ENCODE measurements around the gene NSMCE4A. TPM values are rescaled to one million over a fixed set of nuclear protein-coding genes. Genes with fewer than 3 reads are reported as not detected.
"Not testable (repeated sequence)": the region's sequence is repeated elsewhere in the genome, so short reads cannot be mapped to it uniquely, and the experiment has no call there.

The NSMCE4A gene
- total RNA-seq, 1 donor from 2014 or later: 31.3 TPM

DNA sequence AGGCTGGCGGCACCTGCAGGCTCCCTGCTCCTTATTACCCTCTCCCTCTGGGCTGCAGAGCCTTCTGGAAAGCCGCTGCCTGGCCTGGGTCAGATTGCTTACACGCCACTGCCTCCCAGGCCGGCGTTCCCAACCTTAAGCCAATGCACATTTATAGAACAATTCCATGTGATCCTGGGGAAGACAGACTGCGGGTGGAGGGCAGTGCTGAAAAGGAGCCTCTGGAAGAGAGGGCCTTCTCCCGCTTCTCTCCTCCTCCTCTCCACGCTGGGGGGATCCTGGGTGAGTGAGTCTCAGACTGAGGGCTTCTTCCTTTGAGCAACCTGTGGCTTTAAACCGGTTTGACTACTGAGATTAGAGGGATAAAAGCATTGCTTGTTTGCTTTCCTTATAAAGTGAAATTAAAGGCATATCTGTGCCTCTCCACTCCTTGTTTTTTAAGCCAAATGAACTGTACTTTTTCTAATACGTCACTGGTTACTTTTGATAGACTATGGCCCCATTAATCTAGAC, 19.5 kb upstream of the NSMCE4A start:
- Histone ChIP-seq H3K27ac (ENCODE audit: low read depth, low read length) (peak overlapping the region; percentile 94), H3K4me3 (ENCODE audit: low read length in 3 of 3) (peak overlapping the region; percentile 62 to 88 (median 78)), H3K9me3 (ENCODE audit: control insufficient read depth in 3 of 3, low read length in 3 of 3) (no peaks in the 10 kb centered on the region), H3K36me3 (ENCODE audit: control insufficient read depth in 3 of 3, insufficient read depth in 3 of 3, low read length in 3 of 3) (no peaks in the 10 kb centered on the region), H3K4me1 (ENCODE audit: control insufficient read depth in 3 of 3, insufficient read depth in 3 of 3, low read length in 3 of 3) (peaks cover 35 to 42% (median 40%) of the 10 kb centered on the region in 3 donors), H3K27me3 (ENCODE audit: control insufficient read depth in 3 of 3, insufficient read depth in 3 of 3, low read length in 3 of 3) (no peaks in the 10 kb centered on the region), H3K9ac (ENCODE audit: low read depth in 1 of 3, low read length in 3 of 3) (peak overlapping the region; percentile 74 to 93 (median 92))

DNA sequence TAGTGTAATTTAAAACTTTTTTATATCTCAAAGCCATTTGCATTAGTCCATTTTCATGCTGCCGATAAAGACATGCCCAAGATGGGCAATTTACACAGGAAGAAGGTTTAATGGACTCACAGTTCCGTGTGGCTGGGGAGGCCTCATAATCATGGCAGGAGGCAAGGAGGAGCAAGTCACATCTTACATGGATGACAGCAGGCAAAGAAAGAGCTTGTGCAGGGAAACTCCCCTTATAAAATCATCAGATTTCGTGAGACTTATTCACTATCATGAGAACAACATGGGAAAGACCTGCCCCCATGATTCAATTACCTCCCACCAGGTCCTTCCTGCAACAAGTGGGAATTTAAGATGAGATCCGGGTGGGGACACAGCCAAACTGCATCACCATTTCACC, 16.7 kb upstream of the NSMCE4A start:
- H3K27me3 ChIP-seq (ENCODE audit: control insufficient read depth in 3 of 3, insufficient read depth in 3 of 3, low read length in 3 of 3); H3K36me3 ChIP-seq (ENCODE audit: control insufficient read depth in 3 of 3, insufficient read depth in 3 of 3, low read length in 3 of 3); H3K9me3 ChIP-seq (ENCODE audit: control insufficient read depth in 3 of 3, low read length in 3 of 3); H3K9ac ChIP-seq (ENCODE audit: low read depth in 1 of 3, low read length in 3 of 3); H3K27ac ChIP-seq (ENCODE audit: low read depth, low read length); H3K4me3 ChIP-seq (ENCODE audit: low read length in 3 of 3): not testable (repeated sequence)
- peaks cover 15 to 35% (median 28%) of the 10 kb centered on the region in 3 donors for H3K4me1 ChIP-seq (ENCODE audit: control insufficient read depth in 3 of 3, insufficient read depth in 3 of 3, low read length in 3 of 3)

DNA sequence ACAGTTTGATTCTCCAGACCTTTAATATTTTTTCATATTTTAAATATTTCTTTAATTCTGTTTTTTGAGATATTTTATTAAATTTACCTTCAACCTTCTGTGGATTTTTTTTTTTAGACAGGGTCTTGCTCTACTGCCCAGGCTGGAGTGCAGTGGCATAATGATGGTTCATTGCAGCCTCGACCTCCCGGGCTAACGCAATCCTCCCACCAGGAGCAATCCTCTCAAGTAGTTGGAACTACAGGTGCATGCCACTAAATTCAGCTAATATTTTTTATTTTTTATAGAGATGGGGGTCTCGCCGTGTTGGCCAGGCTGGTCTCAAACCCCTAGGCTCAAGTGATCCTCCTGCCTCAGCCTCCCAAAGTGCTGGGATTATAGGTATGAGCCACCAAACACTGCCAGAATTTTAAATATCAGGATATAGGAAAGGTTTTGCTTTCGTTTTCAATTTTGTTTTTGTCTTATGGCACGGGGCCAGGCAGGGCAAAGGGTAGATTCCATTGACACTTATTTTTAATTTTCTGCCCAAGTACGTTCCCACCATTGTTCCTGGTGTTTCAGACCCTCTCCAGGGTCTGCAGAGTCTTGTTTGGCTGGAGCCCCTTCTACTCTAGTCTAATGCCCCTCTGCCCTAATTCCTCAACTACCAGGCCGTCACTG, 15.1 kb upstream of the NSMCE4A start:
- no peaks in the 10 kb centered on the region for H3K9me3 ChIP-seq (ENCODE audit: control insufficient read depth in 3 of 3, low read length in 3 of 3)
- peaks cover 8 to 27% (median 21%) of the 10 kb centered on the region in 3 donors for H3K4me1 ChIP-seq (ENCODE audit: control insufficient read depth in 3 of 3, insufficient read depth in 3 of 3, low read length in 3 of 3)
- no peaks in the 10 kb centered on the region for H3K36me3 ChIP-seq (ENCODE audit: control insufficient read depth in 3 of 3, insufficient read depth in 3 of 3, low read length in 3 of 3)
- H3K27me3 ChIP-seq (ENCODE audit: control insufficient read depth in 3 of 3, insufficient read depth in 3 of 3, low read length in 3 of 3): no peaks in the 10 kb centered on the region
- H3K4me3 ChIP-seq (ENCODE audit: low read length in 3 of 3): no peak overlapping the region
- peak overlapping the region; percentile 39 for H3K27ac ChIP-seq (ENCODE audit: low read depth, low read length)
- H3K9ac ChIP-seq (ENCODE audit: low read depth in 1 of 3, low read length in 3 of 3): no peak overlapping the region

DNA sequence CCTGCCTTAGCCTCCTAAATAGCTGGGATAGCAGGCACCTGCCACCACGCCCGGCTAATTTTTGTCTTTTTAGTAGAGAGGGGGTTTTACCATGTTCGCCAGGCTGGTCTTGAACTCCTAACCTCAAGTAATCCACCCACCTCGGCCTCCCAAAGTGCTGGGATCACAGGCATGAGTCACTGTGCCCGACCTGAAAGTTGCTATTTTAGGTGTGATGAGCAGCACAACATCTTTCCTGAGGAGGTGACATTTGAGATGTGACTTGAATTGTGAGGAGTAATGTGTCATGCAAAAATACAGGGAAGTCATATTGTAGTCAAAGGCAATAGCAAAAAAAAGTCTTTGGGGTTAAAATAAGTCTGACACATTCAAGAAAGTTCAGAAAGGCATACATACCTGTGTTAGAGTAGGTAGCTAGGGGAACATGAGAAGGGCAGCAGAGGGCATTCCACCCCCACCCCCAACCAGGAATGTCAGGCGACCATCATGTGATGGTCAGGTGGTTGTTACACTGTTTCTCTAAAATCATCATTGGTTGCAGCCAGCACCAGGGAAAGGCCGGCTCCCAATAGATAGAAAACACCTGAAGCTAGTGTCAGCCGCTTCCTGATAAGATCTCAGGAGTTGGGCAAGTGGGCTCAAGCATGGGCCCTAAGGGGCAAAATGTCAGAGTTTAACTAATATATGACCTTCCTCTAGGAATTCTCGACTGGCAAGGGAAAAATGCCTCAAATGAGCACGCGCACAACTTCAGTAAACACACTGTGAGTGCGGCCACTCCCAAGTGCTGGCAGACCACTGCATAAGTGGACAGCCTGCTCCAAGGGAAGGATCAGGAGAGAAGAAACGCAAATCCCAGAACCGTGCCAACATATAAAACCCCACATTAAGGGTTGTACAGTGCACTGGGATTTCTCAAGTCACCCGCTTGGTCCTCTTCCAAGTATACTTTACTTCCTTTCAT, 13.6 kb upstream of the NSMCE4A start, which contains the start of gene TACC2:
TSS of gene TACC2 (plus strand) at position 803 of the 964 bp plus-strand sequence. CDS start 32,819 bp downstream, outside the sequence.
- Histone ChIP-seq H3K27ac (ENCODE audit: low read depth, low read length) (peak within 1 kb of the TSS; percentile 72), H3K27me3 (ENCODE audit: control insufficient read depth in 3 of 3, insufficient read depth in 3 of 3, low read length in 3 of 3) (no peaks in the 10 kb centered on the region), H3K4me3 (ENCODE audit: low read length in 3 of 3) (no peak within 1 kb of the TSS)

DNA sequence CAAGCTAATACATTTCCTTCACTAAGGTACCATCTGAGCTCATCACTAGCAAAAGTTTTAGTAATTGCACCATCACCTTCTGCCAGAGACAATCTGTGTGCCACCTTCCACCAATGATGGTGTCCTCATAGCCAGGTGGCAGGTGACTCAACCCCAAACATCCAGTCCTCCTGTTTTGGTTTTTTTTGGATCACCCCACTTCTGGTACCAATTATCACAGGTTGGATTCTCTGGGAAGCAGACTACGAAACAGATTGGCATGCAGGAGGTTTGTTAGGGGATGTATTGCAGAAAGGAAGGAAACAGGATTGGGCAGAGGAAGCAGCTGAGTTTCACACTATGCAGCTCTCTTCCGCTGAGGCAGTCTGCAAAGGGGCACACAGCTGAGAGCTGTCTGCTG, 9.4 kb upstream of the NSMCE4A start:
- Histone ChIP-seq H3K9me3 (ENCODE audit: control insufficient read depth in 3 of 3, low read length in 3 of 3) (peaks cover 4 to 6% (median 5%) of the 10 kb centered on the region in 3 donors), H3K36me3 (ENCODE audit: control insufficient read depth in 3 of 3, insufficient read depth in 3 of 3, low read length in 3 of 3) (no peaks in the 10 kb centered on the region), H3K9ac (ENCODE audit: low read depth in 1 of 3, low read length in 3 of 3) (no peak overlapping the region), H3K4me1 (ENCODE audit: control insufficient read depth in 3 of 3, insufficient read depth in 3 of 3, low read length in 3 of 3) (peaks cover 0 to 15% (median 13%) of the 10 kb centered on the region in 3 donors), H3K27ac (ENCODE audit: low read depth, low read length) (no peak overlapping the region), H3K4me3 (ENCODE audit: low read length in 3 of 3) (peak overlapping the region in 1 of 3 donors; percentile 24), H3K27me3 (ENCODE audit: control insufficient read depth in 3 of 3, insufficient read depth in 3 of 3, low read length in 3 of 3) (no peaks in the 10 kb centered on the region)

More for the DNA sequence above, 13.6 kb upstream of the NSMCE4A start, which contains the start of gene TACC2:
- peaks cover 2 to 17% (median 15%) of the 10 kb centered on the region in 3 donors for H3K4me1 ChIP-seq (ENCODE audit: control insufficient read depth in 3 of 3, insufficient read depth in 3 of 3, low read length in 3 of 3)
- H3K36me3 ChIP-seq (ENCODE audit: control insufficient read depth in 3 of 3, insufficient read depth in 3 of 3, low read length in 3 of 3): no peaks in the 10 kb centered on the region
- no peak within 1 kb of the TSS for H3K9ac ChIP-seq (ENCODE audit: low read depth in 1 of 3, low read length in 3 of 3)
- peaks cover 4 to 6% (median 5%) of the 10 kb centered on the region in 3 donors for H3K9me3 ChIP-seq (ENCODE audit: control insufficient read depth in 3 of 3, low read length in 3 of 3)

DNA sequence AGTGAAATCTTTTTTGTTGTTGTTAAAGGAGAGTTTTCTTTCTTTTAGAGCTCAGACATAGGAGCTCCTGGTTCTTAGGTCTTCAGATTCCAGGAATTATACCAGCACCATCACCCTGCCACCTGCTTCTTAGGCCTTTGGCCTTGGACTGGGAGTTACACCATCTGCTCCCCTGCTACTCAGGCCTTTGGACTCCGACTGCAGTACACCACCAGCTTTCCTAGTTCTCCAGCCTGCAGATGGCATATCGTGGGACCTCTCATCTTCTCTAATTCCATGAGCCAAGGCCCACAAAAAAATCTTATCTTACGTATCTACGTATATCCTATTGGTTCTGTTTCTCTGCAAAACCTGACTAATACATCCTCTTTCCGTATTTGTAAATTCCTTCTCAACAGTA, 8.8 kb upstream of the NSMCE4A start:
- Histone ChIP-seq H3K27me3 (ENCODE audit: control insufficient read depth in 3 of 3, insufficient read depth in 3 of 3, low read length in 3 of 3) (no peaks in the 10 kb centered on the region), H3K9ac (ENCODE audit: low read depth in 1 of 3, low read length in 3 of 3) (no peak overlapping the region)

DNA sequence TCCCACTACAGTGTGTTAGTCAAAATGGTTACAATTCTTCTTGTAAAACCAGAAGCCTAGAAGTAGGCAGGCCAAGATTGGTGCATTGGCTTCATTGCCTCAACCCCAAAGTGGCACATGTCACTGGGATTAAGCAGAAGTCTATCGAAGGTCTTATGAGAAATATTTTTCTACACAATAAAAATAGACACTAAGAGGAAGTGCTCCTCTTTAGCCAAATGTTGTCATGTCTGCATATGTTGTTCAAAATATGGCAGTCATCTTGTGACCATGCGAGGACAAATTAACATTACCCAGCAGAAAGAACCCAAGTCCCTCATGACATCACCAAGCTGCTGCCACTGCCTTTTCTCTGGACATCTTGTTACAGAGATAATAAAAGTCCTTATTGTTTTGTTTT, 6.3 kb upstream of the NSMCE4A start:
- no peak overlapping the region for H3K4me3 ChIP-seq (ENCODE audit: low read length in 3 of 3)
- no peaks in the 10 kb centered on the region for H3K27me3 ChIP-seq (ENCODE audit: control insufficient read depth in 3 of 3, insufficient read depth in 3 of 3, low read length in 3 of 3)

More for the DNA sequence above, 8.8 kb upstream of the NSMCE4A start:
- Histone ChIP-seq H3K27ac (ENCODE audit: low read depth, low read length) (no peak overlapping the region), H3K36me3 (ENCODE audit: control insufficient read depth in 3 of 3, insufficient read depth in 3 of 3, low read length in 3 of 3) (no peaks in the 10 kb centered on the region), H3K4me3 (ENCODE audit: low read length in 3 of 3) (no peak overlapping the region), H3K9me3 (ENCODE audit: control insufficient read depth in 3 of 3, low read length in 3 of 3) (peaks cover 4 to 6% (median 5%) of the 10 kb centered on the region in 3 donors), H3K4me1 (ENCODE audit: control insufficient read depth in 3 of 3, insufficient read depth in 3 of 3, low read length in 3 of 3) (peaks cover 0 to 11% (median 10%) of the 10 kb centered on the region in 3 donors)

DNA sequence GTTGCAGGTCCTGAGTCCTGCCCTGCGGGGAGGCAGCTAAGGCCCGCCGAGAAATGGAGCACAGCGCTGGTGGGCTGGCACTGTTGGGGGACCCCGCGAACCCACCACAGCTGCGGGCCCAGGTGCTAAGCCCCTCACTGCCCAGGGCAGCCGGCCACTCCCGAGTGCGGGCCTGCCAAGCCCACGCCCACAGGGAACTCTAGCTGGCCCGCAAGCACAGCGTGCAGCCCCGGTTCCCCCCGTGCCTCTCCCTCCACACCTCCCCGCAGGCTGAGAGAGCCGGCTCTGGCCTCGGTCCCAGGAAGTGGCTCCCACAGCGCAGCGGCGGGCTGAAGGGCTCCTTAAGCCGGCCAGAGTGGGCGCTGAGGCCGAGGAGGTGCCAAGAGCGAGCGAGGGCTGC, 3.5 kb upstream of the NSMCE4A start:
- no peaks in the 10 kb centered on the region for H3K9me3 ChIP-seq (ENCODE audit: control insufficient read depth in 3 of 3, low read length in 3 of 3)
- H3K27me3 ChIP-seq (ENCODE audit: control insufficient read depth in 3 of 3, insufficient read depth in 3 of 3, low read length in 3 of 3): no peaks in the 10 kb centered on the region
- no peak overlapping the region for H3K27ac ChIP-seq (ENCODE audit: low read depth, low read length)
- H3K4me3 ChIP-seq (ENCODE audit: low read length in 3 of 3): no peak overlapping the region
- no peaks in the 10 kb centered on the region for H3K36me3 ChIP-seq (ENCODE audit: control insufficient read depth in 3 of 3, insufficient read depth in 3 of 3, low read length in 3 of 3)
- no peak overlapping the region for H3K9ac ChIP-seq (ENCODE audit: low read depth in 1 of 3, low read length in 3 of 3)
- H3K4me1 ChIP-seq (ENCODE audit: control insufficient read depth in 3 of 3, insufficient read depth in 3 of 3, low read length in 3 of 3): peaks cover 10 to 12% (median 10%) of the 10 kb centered on the region in 3 donors

More for the DNA sequence above, 6.3 kb upstream of the NSMCE4A start:
- no peak overlapping the region for H3K27ac ChIP-seq (ENCODE audit: low read depth, low read length)
- H3K36me3 ChIP-seq (ENCODE audit: control insufficient read depth in 3 of 3, insufficient read depth in 3 of 3, low read length in 3 of 3): no peaks in the 10 kb centered on the region
- H3K9ac ChIP-seq (ENCODE audit: low read depth in 1 of 3, low read length in 3 of 3): no peak overlapping the region
- peaks cover 4 to 6% (median 5%) of the 10 kb centered on the region in 3 donors for H3K9me3 ChIP-seq (ENCODE audit: control insufficient read depth in 3 of 3, low read length in 3 of 3)
- H3K4me1 ChIP-seq (ENCODE audit: control insufficient read depth in 3 of 3, insufficient read depth in 3 of 3, low read length in 3 of 3): no peaks in the 10 kb centered on the region

DNA sequence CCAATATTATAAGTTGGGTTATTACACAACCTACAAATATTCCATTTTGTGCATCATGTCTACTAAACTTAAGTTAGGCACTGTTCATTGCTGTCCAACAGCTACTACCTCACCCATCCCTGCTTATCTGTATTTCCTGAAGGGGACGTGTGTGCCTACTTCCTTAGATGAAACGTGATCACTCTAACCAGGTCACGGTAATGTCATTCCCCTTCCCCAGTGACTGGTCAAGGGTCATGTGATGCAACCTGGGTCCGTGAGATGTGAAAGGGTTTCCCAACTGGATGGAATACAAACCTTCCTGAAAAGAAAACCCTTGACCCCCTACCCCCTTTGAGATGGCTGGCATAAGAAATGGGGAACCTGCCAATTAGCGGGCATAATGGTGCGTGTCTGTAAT, 1.6 kb upstream of the NSMCE4A start:
- no peak overlapping the region for H3K27ac ChIP-seq (ENCODE audit: low read depth, low read length)
- no peak overlapping the region for H3K4me3 ChIP-seq (ENCODE audit: low read length in 3 of 3)
- H3K9me3 ChIP-seq (ENCODE audit: control insufficient read depth in 3 of 3, low read length in 3 of 3): no peaks in the 10 kb centered on the region
- no peak overlapping the region for H3K9ac ChIP-seq (ENCODE audit: low read depth in 1 of 3, low read length in 3 of 3)
- H3K27me3 ChIP-seq (ENCODE audit: control insufficient read depth in 3 of 3, insufficient read depth in 3 of 3, low read length in 3 of 3): no peaks in the 10 kb centered on the region
- H3K36me3 ChIP-seq (ENCODE audit: control insufficient read depth in 3 of 3, insufficient read depth in 3 of 3, low read length in 3 of 3): peaks cover 0 to 5% (median 0%) of the 10 kb centered on the region in 3 donors
- H3K4me1 ChIP-seq (ENCODE audit: control insufficient read depth in 3 of 3, insufficient read depth in 3 of 3, low read length in 3 of 3): peaks cover 14 to 15% (median 15%) of the 10 kb centered on the region in 3 donors

All from skeletal muscle tissue (tissue), 4 donors.